MM.1S (cell line): ENCODE results near the gene SLC46A2.
A peak's percentile ranks its signal among the peaks of the same experiment; 100 is the strongest.

Experiments
- DNase-seq: peaks from one replicate; pipeline ENCODE4 v3.0.0-alpha.2; 2015
- H2AFZ ChIP-seq: fragments of 300-600 bp; sonication (generic); 2 replicates; pipeline ENCODE4 v1.6.0; 2016; ENCODE audit warnings: antibody characterized with exemption, low read length
- H3F3A ChIP-seq: fragments of 300-600 bp; sonication (generic); 2 replicates; pipeline ENCODE4 v1.6.1; 2016; ENCODE audit warnings: mild to moderate bottlenecking, antibody characterized with exemption, low read length, moderate library complexity, mixed read lengths; ENCODE audit not compliant: insufficient read depth
- H3K27ac ChIP-seq: fragments of 300-600 bp; sonication (generic); 2 replicates; pipeline ENCODE4 v1.5.1; 2016; ENCODE audit warnings: mild to moderate bottlenecking, low read length
- H3K27me3 ChIP-seq: fragments of 300-600 bp; sonication (generic); replicated peaks from 2 replicates; pipeline ENCODE4 v1.6.0; 2016; ENCODE audit warnings: low read length; ENCODE audit not compliant: insufficient read depth
- H3K36me3 ChIP-seq: fragments of 300-600 bp; sonication (generic); replicated peaks from 2 replicates; pipeline ENCODE4 v1.6.1; 2016; ENCODE audit warnings: mild to moderate bottlenecking, low read length, mixed read lengths; ENCODE audit not compliant: insufficient read depth
- H3K4me1 ChIP-seq: fragments of 300-600 bp; sonication (generic); 2 replicates; pipeline ENCODE4 v1.6.1; 2016; ENCODE audit warnings: low read length, mixed read lengths
- H3K4me2 ChIP-seq: fragments of 300-600 bp; sonication (generic); 2 replicates; pipeline ENCODE4 v1.6.0; 2016; ENCODE audit warnings: low read depth, low read length
- H3K4me3 ChIP-seq: fragments of 300-600 bp; sonication (generic); 2 replicates; pipeline ENCODE4 v1.5.1; 2016; ENCODE audit warnings: low read length, mixed read lengths
- H3K79me2 ChIP-seq: fragments of 300-600 bp; sonication (generic); 2 replicates; pipeline ENCODE4 v1.6.1; 2016; ENCODE audit warnings: mixed run types, low read length, mixed read lengths
- H3K9ac ChIP-seq: fragments of 300-600 bp; sonication (generic); 2 replicates; pipeline ENCODE4 v1.6.1; 2016; ENCODE audit warnings: low read length, mixed read lengths
- H3K9me2 ChIP-seq: fragments of 300-600 bp; sonication (generic); replicated peaks from 2 replicates; pipeline ENCODE4 v1.6.1; 2016; ENCODE audit warnings: mild to moderate bottlenecking, low read length, mixed read lengths; ENCODE audit not compliant: insufficient read depth
- H3K9me3 ChIP-seq: fragments of 300-600 bp; sonication (generic); replicated peaks from 2 replicates; pipeline ENCODE4 v1.6.1; 2016; ENCODE audit warnings: mild to moderate bottlenecking, low read length, mixed read lengths; ENCODE audit not compliant: insufficient read depth
- H4K20me1 ChIP-seq: fragments of 300-600 bp; sonication (generic); 2 replicates; pipeline ENCODE4 v1.6.1; 2016; ENCODE audit warnings: mild to moderate bottlenecking, low read length, moderate library complexity, mixed read lengths; ENCODE audit not compliant: insufficient read depth
- CTCF ChIP-seq: fragments of 300-600 bp; sonication (generic); IDR thresholded peaks from 2 replicates; pipeline ENCODE4 v1.5.1; 2016; ENCODE audit warnings: antibody characterized with exemption, low read length, mixed read lengths
- EZH2 ChIP-seq: fragments of 300-600 bp; sonication (generic); optimal IDR thresholded peaks from 2 replicates; pipeline ENCODE3; 2017; ENCODE audit warnings: low read depth, mild to moderate bottlenecking, antibody characterized with exemption, low read length, mixed read lengths
- EZH2phosphoT487 ChIP-seq: fragments of 300-600 bp; sonication (generic); IDR thresholded peaks from 2 replicates; pipeline ENCODE4 v1.6.1; 2018; ENCODE audit warnings: antibody characterized with exemption, low read length

Gene SLC46A2

GRCh38 chr9:112925058-112925641 lies 34.5 kb upstream of the SLC46A2 start:
- no peaks in the 10 kb centered on the region for H3F3A ChIP-seq
- H3K27me3 ChIP-seq = no peaks in the 10 kb centered on the region
- no peaks in the 10 kb centered on the region for H3K36me3 ChIP-seq
- no peak overlapping the region for H3K27ac ChIP-seq
- no peaks in the 10 kb centered on the region for H4K20me1 ChIP-seq
- no peak overlapping the region for H2AFZ ChIP-seq
- H3K4me1 ChIP-seq = no peaks in the 10 kb centered on the region
- no peak overlapping the region for H3K9ac ChIP-seq
- TF ChIP-seq EZH2phosphoT487 (no peak), CTCF (peak; percentile 45)
- H3K79me2 ChIP-seq = no peaks in the 10 kb centered on the region
- H3K9me2 ChIP-seq = no peaks in the 10 kb centered on the region
- H3K9me3 ChIP-seq = no peaks in the 10 kb centered on the region
- H3K4me3 ChIP-seq = no peak overlapping the region
- DNase-seq = peak; percentile 10
- no peak overlapping the region for H3K4me2 ChIP-seq

GRCh38 chr9:112921549-112921948 lies 30.9 kb upstream of the SLC46A2 start:
- no peak for TF ChIP-seq EZH2
- TF ChIP-seq CTCF = peak; percentile 65
- Histone ChIP-seq H3K9me3 (no peaks in the 10 kb centered on the region), H3K4me2 (no peak overlapping the region), H3K4me3 (no peak overlapping the region), H3K27me3 (no peaks in the 10 kb centered on the region), H3F3A (no peaks in the 10 kb centered on the region), H3K79me2 (no peaks in the 10 kb centered on the region), H3K9ac (no peak overlapping the region), H2AFZ (no peak overlapping the region), H3K4me1 (no peaks in the 10 kb centered on the region), H3K27ac (no peak overlapping the region), H3K9me2 (no peaks in the 10 kb centered on the region), H3K36me3 (no peaks in the 10 kb centered on the region), H4K20me1 (no peaks in the 10 kb centered on the region)
- DNase-seq = peak; percentile 65

GRCh38 chr9:112917987-112918362 lies 27.3 kb upstream of the SLC46A2 start:
- no peak overlapping the region for H3K27ac ChIP-seq
- H3K79me2 ChIP-seq = no peaks in the 10 kb centered on the region
- no peak overlapping the region for H3K9ac ChIP-seq
- H3K4me1 ChIP-seq = no peaks in the 10 kb centered on the region
- H3K4me3 ChIP-seq = no peak overlapping the region
- no peak overlapping the region for H2AFZ ChIP-seq
- H3F3A ChIP-seq = no peaks in the 10 kb centered on the region
- H3K9me3 ChIP-seq = no peaks in the 10 kb centered on the region
- TF ChIP-seq EZH2phosphoT487 = no peak
- TF ChIP-seq EZH2 = no peak
- no peak for TF ChIP-seq CTCF
- no peak for DNase-seq
- H3K27me3 ChIP-seq = no peaks in the 10 kb centered on the region
- no peak overlapping the region for H3K4me2 ChIP-seq
- H3K36me3 ChIP-seq = no peaks in the 10 kb centered on the region
- H3K9me2 ChIP-seq = no peaks in the 10 kb centered on the region
- no peaks in the 10 kb centered on the region for H4K20me1 ChIP-seq
